Measurements from ENCODE around the gene NEK11.

- no peak for TF ChIP-seq CTCF (IDR thresholded peaks at IDR 0.05; ENCODE audit: borderline replicate concordance, extremely low read depth, low read length, poor library complexity, severe bottlenecking)
- no peak for TF ChIP-seq EZH2 (IDR thresholded peaks at IDR 0.05; ENCODE audit: borderline replicate concordance, low read depth, low read length, severe bottlenecking)
Observed at GRCh38 chr3:131223373-131224289, 197.0 kb downstream of the NEK11 start.

Data from DND-41 (cell line).